ENCODE data around the gene CTNND2.

The CTNND2 gene

DNA sequence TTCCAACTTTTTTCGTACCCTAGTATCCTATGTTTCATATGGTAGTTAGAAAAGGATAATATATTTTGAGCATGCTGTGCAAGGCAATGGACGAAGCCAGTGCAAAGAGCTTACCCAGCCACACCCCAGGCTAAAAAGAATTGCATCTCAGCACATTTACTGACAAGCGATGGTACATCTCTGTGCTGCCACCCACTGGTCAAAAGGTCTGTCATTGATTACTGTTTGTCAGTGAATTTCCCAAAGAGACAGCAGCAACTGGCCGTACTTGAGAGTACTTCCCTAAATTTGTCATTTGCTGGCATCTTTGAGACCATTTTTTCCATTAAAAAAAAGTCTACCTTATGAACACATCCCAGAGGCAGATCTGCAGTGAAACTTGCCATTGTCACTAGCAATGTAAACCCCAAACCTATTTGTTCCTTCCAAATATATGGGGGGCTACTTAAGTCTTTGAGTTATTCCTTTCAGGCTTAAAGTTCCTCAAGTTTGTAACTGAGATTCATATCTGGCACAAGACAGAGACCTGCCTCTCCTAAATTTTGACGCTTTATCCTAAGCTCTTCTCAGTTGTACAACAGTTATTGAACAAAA is 184.3 kb downstream of the CTNND2 start:
- no peak overlapping the region for H4K8ac ChIP-seq (ENCODE audit: low read depth, low read length)
- no peak overlapping the region for H2BK5ac ChIP-seq (ENCODE audit: low read depth, low read length, poor library complexity)
- no peak overlapping the region for H2AFZ ChIP-seq (ENCODE audit: insufficient read depth, low read length, poor library complexity)
- no peak overlapping the region for H3K18ac ChIP-seq (ENCODE audit: low read length)
- no peak overlapping the region for H2BK120ac ChIP-seq (ENCODE audit: insufficient read depth, low read length, poor library complexity)
- H3K4ac ChIP-seq (ENCODE audit: low read depth, low read length): no peak overlapping the region
- no peak overlapping the region for H3K4me2 ChIP-seq (ENCODE audit: low read length)
- no CpG with 5 or more reads among the region's 5 CpGs for WGBS (ENCODE audit: extremely low coverage, insufficient coverage, insufficient read length)
- no peak overlapping the region for H3K4me3 ChIP-seq (ENCODE audit: low read depth, low read length)
- no peak overlapping the region for H4K91ac ChIP-seq (ENCODE audit: low read depth, low read length)
- no peak overlapping the region for H4K12ac ChIP-seq (ENCODE audit: low read depth, low read length)
- no peak overlapping the region for H3K27ac ChIP-seq (ENCODE audit: low read depth, low read length)
- H3K27me3 ChIP-seq (ENCODE audit: insufficient read depth, low read length): no peaks in the 10 kb centered on the region
- no peaks in the 10 kb centered on the region for H3K36me3 ChIP-seq (ENCODE audit: control insufficient read depth in 1 of 2, insufficient read depth in 2 of 2, low read length in 2 of 2)
- no peak overlapping the region for H2AK5ac ChIP-seq (ENCODE audit: low read length)
- H3K4me1 ChIP-seq (ENCODE audit: control insufficient read depth in 1 of 2, insufficient read depth in 2 of 2, low read length in 2 of 2): no peaks in the 10 kb centered on the region
- no peaks in the 10 kb centered on the region for H3K9me3 ChIP-seq (ENCODE audit: insufficient read depth, low read depth, low read length)
- H2BK12ac ChIP-seq (ENCODE audit: low read length): no peak overlapping the region
- no peak overlapping the region for H3K14ac ChIP-seq (ENCODE audit: low read length)
- H3K9ac ChIP-seq (ENCODE audit: low read length): no peak overlapping the region
- H3K79me1 ChIP-seq (ENCODE audit: low read length): no peaks in the 10 kb centered on the region
- H3K23ac ChIP-seq (ENCODE audit: low read length): no peak overlapping the region
- peak; percentile 57 to 83 for DNase-seq
- H3K79me2 ChIP-seq (ENCODE audit: control insufficient read depth, insufficient read depth, low read length, poor library complexity): no peaks in the 10 kb centered on the region

DNA sequence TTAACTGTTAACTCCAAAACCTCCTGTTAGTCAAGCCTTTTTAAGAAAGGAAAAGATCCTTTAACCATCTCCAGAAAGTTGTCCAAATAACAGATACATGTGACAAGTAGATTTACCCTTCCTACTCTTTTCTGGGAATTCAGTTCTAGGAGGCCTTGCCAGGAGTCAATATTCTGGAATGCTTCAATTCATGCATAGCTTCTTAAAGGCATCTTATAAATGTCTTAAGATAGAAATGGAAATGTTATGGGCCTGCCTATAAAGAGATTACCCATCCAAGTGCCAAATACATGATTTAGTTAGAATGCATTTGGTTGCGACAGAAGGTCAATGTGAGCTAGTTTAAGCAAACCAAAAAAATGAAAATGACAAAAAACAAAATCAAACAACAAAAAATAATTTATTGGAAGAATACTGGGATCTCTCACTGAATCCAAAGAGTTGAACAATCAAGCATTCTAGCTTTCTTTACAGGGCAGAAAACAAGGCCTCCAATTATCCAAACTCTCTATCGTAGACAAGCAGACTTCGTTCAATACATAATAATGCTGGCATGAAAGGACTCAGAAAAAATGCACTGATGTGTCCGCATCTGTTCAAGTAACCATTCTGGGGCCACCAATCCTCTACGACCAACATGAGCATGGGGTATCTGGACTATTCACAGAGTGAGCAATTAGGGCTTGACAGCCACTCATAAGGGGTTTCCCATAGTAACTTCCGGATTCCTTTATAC is 188.6 kb downstream of the CTNND2 start:
- no peak for DNase-seq
- no peak overlapping the region for H3K18ac ChIP-seq (ENCODE audit: low read length)
- H3K79me1 ChIP-seq (ENCODE audit: low read length): no peaks in the 10 kb centered on the region
- WGBS (ENCODE audit: extremely low coverage, insufficient coverage, insufficient read length): no CpG with 5 or more reads among the region's 6 CpGs
- no peaks in the 10 kb centered on the region for H3K79me2 ChIP-seq (ENCODE audit: control insufficient read depth, insufficient read depth, low read length, poor library complexity)
- no peak overlapping the region for H2AFZ ChIP-seq (ENCODE audit: insufficient read depth, low read length, poor library complexity)
- H4K8ac ChIP-seq (ENCODE audit: low read depth, low read length): no peak overlapping the region
- H2BK120ac ChIP-seq (ENCODE audit: insufficient read depth, low read length, poor library complexity): no peak overlapping the region
- H4K91ac ChIP-seq (ENCODE audit: low read depth, low read length): no peak overlapping the region
- no peak overlapping the region for H3K14ac ChIP-seq (ENCODE audit: low read length)
- no peak overlapping the region for H3K27ac ChIP-seq (ENCODE audit: low read depth, low read length)
- H3K23ac ChIP-seq (ENCODE audit: low read length): no peak overlapping the region
- H3K4ac ChIP-seq (ENCODE audit: low read depth, low read length): no peak overlapping the region
- H3K4me3 ChIP-seq (ENCODE audit: low read depth, low read length): no peak overlapping the region
- no peaks in the 10 kb centered on the region for H3K36me3 ChIP-seq (ENCODE audit: control insufficient read depth in 1 of 2, insufficient read depth in 2 of 2, low read length in 2 of 2)
- H3K4me1 ChIP-seq (ENCODE audit: control insufficient read depth in 1 of 2, insufficient read depth in 2 of 2, low read length in 2 of 2): no peaks in the 10 kb centered on the region
- no peak overlapping the region for H4K12ac ChIP-seq (ENCODE audit: low read depth, low read length)
- no peak overlapping the region for H2BK5ac ChIP-seq (ENCODE audit: low read depth, low read length, poor library complexity)
- H2BK12ac ChIP-seq (ENCODE audit: low read length): no peak overlapping the region
- no peaks in the 10 kb centered on the region for H3K27me3 ChIP-seq (ENCODE audit: insufficient read depth, low read length)
- H3K9me3 ChIP-seq (ENCODE audit: insufficient read depth, low read depth, low read length): no peaks in the 10 kb centered on the region
- no peak overlapping the region for H3K9ac ChIP-seq (ENCODE audit: low read length)
- no peak overlapping the region for H3K4me2 ChIP-seq (ENCODE audit: low read length)
- H2AK5ac ChIP-seq (ENCODE audit: low read length): no peak overlapping the region

DNA sequence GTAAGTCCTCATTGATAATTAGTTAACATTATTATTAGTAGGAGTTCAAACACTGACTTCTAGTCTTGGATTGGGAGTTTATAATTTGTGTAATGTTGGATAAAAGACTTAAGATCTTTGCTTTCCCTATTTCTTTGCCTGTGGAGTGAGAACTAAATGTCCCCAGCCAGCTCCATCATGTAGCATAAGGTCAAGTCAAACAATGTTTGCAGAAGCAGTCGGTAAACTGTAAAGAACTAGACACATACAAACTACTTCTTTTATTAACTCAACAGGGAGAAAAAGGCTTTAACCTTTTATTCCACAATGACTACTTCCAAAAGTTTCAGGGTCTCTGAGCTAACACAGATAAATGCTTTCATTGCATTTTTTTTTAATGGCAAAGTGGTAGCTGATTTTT is 192.3 kb downstream of the CTNND2 start:
- Histone ChIP-seq H3K9me3 (ENCODE audit: insufficient read depth, low read depth, low read length) (no peaks in the 10 kb centered on the region), H2BK12ac (ENCODE audit: low read length) (no peak overlapping the region), H3K27ac (ENCODE audit: low read depth, low read length) (no peak overlapping the region), H2AK5ac (ENCODE audit: low read length) (no peak overlapping the region), H3K9ac (ENCODE audit: low read length) (no peak overlapping the region), H3K4me1 (ENCODE audit: control insufficient read depth in 1 of 2, insufficient read depth in 2 of 2, low read length in 2 of 2) (peaks cover 0 to 3% of the 10 kb centered on the region in 2 experiments), H3K23ac (ENCODE audit: low read length) (no peak overlapping the region), H3K4me2 (ENCODE audit: low read length) (no peak overlapping the region), H2AFZ (ENCODE audit: insufficient read depth, low read length, poor library complexity) (no peak overlapping the region), H3K4me3 (ENCODE audit: low read depth, low read length) (no peak overlapping the region), H2BK5ac (ENCODE audit: low read depth, low read length, poor library complexity) (no peak overlapping the region), H2BK120ac (ENCODE audit: insufficient read depth, low read length, poor library complexity) (no peak overlapping the region), H3K27me3 (ENCODE audit: insufficient read depth, low read length) (no peaks in the 10 kb centered on the region), H4K8ac (ENCODE audit: low read depth, low read length) (no peak overlapping the region), H3K4ac (ENCODE audit: low read depth, low read length) (no peak overlapping the region), H3K79me1 (ENCODE audit: low read length) (no peaks in the 10 kb centered on the region), H3K79me2 (ENCODE audit: control insufficient read depth, insufficient read depth, low read length, poor library complexity) (no peaks in the 10 kb centered on the region), H3K18ac (ENCODE audit: low read length) (no peak overlapping the region), H3K36me3 (ENCODE audit: control insufficient read depth in 1 of 2, insufficient read depth in 2 of 2, low read length in 2 of 2) (no peaks in the 10 kb centered on the region), H4K91ac (ENCODE audit: low read depth, low read length) (no peak overlapping the region), H3K14ac (ENCODE audit: low read length) (no peak overlapping the region), H4K12ac (ENCODE audit: low read depth, low read length) (no peak overlapping the region)
- DNase-seq: no peak
- WGBS (ENCODE audit: extremely low coverage, insufficient coverage, insufficient read length): no CpG with 5 or more reads among the region's 1 CpG

DNA sequence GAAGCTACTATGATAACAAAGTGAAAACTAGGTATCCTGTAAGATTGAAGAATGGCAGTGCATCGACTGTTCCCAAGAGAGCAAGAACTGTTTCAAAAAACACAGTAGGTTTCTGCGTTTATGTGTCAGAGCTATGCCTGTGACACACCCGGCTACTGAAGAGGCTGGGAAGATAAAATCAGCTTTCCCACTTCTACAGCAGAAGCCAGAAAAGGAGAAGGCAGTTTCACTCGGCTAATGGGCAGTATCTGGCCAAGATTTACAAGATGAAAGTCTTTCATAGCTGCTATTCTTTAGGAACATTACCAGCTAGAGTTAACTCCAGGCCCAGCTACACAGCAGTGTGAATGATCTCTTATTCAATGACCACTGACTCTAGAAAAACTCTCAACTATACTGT is 195.2 kb downstream of the CTNND2 start:
- Histone ChIP-seq H4K91ac (ENCODE audit: low read depth, low read length) (no peak overlapping the region), H3K4ac (ENCODE audit: low read depth, low read length) (no peak overlapping the region)
- no CpG with 5 or more reads among the region's 4 CpGs for WGBS (ENCODE audit: extremely low coverage, insufficient coverage, insufficient read length)

More for the DNA sequence above, 195.2 kb downstream of the CTNND2 start:
- Histone ChIP-seq H3K27me3 (ENCODE audit: insufficient read depth, low read length) (no peaks in the 10 kb centered on the region), H2BK5ac (ENCODE audit: low read depth, low read length, poor library complexity) (no peak overlapping the region), H3K23ac (ENCODE audit: low read length) (no peak overlapping the region), H3K9ac (ENCODE audit: low read length) (no peak overlapping the region), H2BK12ac (ENCODE audit: low read length) (no peak overlapping the region), H2AK5ac (ENCODE audit: low read length) (no peak overlapping the region), H3K4me2 (ENCODE audit: low read length) (no peak overlapping the region), H2AFZ (ENCODE audit: insufficient read depth, low read length, poor library complexity) (no peak overlapping the region), H3K79me2 (ENCODE audit: control insufficient read depth, insufficient read depth, low read length, poor library complexity) (no peaks in the 10 kb centered on the region), H3K4me1 (ENCODE audit: control insufficient read depth in 1 of 2, insufficient read depth in 2 of 2, low read length in 2 of 2) (peaks cover 0 to 3% of the 10 kb centered on the region in 2 experiments), H3K27ac (ENCODE audit: low read depth, low read length) (no peak overlapping the region), H3K14ac (ENCODE audit: low read length) (no peak overlapping the region), H3K79me1 (ENCODE audit: low read length) (no peaks in the 10 kb centered on the region), H2BK120ac (ENCODE audit: insufficient read depth, low read length, poor library complexity) (no peak overlapping the region), H3K9me3 (ENCODE audit: insufficient read depth, low read depth, low read length) (no peaks in the 10 kb centered on the region), H3K18ac (ENCODE audit: low read length) (no peak overlapping the region), H3K4me3 (ENCODE audit: low read depth, low read length) (no peak overlapping the region), H3K36me3 (ENCODE audit: control insufficient read depth in 1 of 2, insufficient read depth in 2 of 2, low read length in 2 of 2) (no peaks in the 10 kb centered on the region), H4K8ac (ENCODE audit: low read depth, low read length) (no peak overlapping the region), H4K12ac (ENCODE audit: low read depth, low read length) (no peak overlapping the region)
- no peak for DNase-seq
